AG04449 (cell line): ENCODE measurements around the gene AGAP1.

Experiments
- CTCF ChIA-PET: fragments of 350-600 bp; formaldehyde crosslinking; extraction: SDS; loops from one replicate; lab custom pipeline; 2021; ENCODE audit warnings: antibody characterized with exemption; lab: Yijun Ruan, JAX
- POLR2A ChIA-PET: fragments of 400-600, 350-600 bp; formaldehyde crosslinking; extraction: SDS; loops from one replicate; lab custom pipeline; 2020; ENCODE audit warnings: antibody characterized with exemption, inconsistent platforms; lab: Yijun Ruan, JAX
- DNase-seq: peaks from one replicate; pipeline ENCODE4 v3.0.0-alpha.2; 2010; ENCODE audit warnings: low read depth, low spot score
- H3K4me3 ChIP-seq: 2 replicates; pipeline ENCODE4 v1.5.1; 2011; ENCODE audit warnings: low read depth, mild to moderate bottlenecking, control low read depth, low read length
- CTCF ChIP-seq: IDR thresholded peaks from one replicate; pipeline ENCODE4 v1.5.1; 2011; ENCODE audit warnings: mild to moderate bottlenecking, moderate library complexity, low read length, control low read depth, inconsistent platforms; ENCODE audit not compliant: insufficient read depth; ENCODE audit errors: missing control alignments

Gene AGAP1

DNA sequence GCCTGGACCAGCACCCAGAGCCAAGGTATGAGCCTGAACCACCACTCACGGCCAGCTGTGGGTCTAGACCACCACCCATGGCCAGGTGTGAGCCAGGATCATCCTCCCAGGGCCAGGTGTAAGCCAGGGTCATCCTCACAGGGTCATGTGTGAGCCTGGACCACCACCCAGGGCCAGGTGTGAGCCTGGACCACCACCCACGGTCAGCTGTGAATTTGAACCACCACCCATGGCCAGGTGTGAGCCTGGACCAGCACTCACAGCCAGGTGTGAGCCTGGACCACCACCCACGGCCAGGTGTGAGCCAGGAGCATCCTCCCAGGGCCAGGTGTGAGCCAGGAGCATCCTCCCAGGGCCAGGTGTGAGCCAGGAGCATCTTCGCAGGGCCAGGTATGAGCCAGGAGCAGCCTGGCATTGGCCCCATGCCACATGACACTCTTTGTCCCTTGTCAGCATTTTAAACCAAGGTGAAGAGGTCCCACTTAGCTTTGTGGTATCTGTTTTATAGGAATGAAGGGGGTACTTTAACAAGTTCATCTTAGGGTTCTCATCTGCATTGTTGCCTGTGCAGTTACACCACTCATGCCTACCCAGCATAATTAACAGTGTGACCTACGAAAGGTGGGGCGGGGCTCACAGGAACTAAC is 71.2 kb downstream of the AGAP1 start:
- ChIA-PET POLR2A (no interaction called here), CTCF (interaction anchor here (0.6 to 3.8 kb wide), 4 partner anchors 9 to 425 kb away, joined by 3 to 12 read pairs (median 4); no protein-coding TSS in a partner anchor)
- TF ChIP-seq CTCF: no peak
- H3K4me3 ChIP-seq: no peak overlapping the region
- DNase-seq: no peak

DNA sequence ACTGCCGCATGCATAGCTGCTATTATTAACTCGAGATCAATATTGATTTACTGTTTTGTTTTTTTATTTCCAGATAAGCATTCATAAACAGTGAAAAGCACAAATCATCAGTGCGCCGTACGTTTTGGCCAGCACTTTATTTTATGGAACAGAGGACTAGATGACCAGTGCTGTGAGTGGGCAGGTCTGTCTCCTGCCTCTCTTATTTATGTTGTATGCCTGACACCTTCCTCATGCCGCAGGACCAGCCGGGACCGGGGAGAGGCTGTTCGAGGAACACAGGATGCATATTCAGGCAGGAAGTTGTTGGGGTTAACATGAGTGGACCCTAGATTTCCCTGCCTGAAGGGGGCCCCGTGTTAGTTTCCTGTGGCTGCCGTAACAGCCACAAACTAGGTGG is 72.6 kb downstream of the AGAP1 start:
- CTCF ChIA-PET: interaction anchor here (3.8 kb wide), 1 partner anchor 28 kb away, joined by 12 read pairs; no protein-coding TSS in a partner anchor
- no peak for TF ChIP-seq CTCF
- POLR2A ChIA-PET: no interaction called here
- no peak for DNase-seq
- H3K4me3 ChIP-seq: no peak overlapping the region

DNA sequence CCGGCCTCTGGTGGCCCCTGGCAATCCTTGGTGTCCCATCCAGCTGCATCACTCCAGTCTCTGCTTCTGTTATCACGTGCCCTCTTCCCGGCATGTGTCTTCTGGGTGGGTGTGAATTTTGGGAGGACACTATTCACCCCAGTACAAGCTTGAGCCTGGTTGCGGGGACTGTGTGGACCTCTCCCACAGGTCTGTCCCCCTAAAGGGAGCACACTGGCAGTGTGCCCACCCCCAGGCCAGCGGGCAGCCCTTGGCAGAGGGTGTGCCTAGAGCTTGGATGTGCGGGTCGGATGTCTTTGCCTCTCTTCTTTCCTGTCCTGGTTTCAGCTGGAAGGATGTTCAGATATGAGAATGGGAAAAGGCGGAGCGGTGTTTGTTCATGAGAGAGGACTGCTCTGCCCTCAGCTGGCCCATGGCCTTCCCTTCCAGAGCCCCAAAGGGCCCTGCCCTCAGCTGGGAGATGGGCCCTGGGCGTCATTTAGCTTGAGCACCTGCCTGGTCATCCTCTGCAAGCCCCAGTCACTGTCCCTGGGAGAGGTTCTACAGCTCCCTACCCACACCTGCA is 73.2 kb downstream of the AGAP1 start:
- no peak for TF ChIP-seq CTCF
- no peak overlapping the region for H3K4me3 ChIP-seq
- ChIA-PET CTCF (interaction anchor here (3.8 kb wide), 1 partner anchor 27 kb away, joined by 12 read pairs; no protein-coding TSS in a partner anchor), POLR2A (no interaction called here)
- DNase-seq: no peak

DNA sequence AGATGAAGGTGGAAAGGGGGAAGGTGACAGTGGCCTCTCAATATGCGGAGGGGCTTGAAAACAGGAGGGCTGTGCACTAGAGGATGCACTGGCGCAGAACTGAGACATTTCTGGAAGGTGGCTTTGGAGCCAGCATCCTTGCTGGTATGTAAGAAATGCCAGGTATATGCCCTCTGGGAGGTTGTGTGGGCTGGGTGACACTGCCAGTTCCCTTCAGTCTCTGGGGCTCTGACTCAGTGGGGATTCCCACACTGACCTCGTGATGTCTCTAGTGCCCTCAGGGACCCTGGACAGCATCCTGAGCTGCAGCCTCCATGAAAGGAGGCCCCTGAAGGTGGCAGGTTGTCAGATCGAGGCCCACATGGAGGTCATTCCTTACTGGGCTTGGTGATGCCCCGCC is 74.0 kb downstream of the AGAP1 start:
- no peak for DNase-seq
- H3K4me3 ChIP-seq: no peak overlapping the region
- TF ChIP-seq CTCF: no peak
- POLR2A ChIA-PET: no interaction called here
- CTCF ChIA-PET: no interaction called here

DNA sequence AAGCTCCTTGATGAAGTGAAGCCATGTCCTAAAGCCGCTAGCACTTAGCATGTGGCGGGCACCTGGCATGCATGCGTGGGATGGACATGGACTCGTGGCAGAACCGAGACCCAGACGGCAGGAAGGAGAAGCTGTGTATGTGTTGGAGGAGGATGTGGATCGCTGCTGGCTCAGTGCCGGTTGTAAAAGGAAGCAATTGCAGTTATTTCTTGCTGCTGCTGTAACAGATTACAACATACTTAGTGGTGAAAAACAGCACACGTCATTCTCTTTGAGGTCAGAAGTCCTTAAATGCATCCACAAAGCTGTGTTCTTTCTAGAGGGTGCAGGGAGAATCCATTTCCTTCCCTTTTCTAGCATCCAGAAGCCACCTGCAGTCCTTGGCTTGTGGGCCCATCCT is 74.6 kb downstream of the AGAP1 start:
- no peak for DNase-seq
- no peak for TF ChIP-seq CTCF
- no peak overlapping the region for H3K4me3 ChIP-seq
- ChIA-PET CTCF (no interaction called here), POLR2A (no interaction called here)

- no peak for DNase-seq
- CTCF ChIA-PET: interaction anchor here (1.0 to 15.9 kb wide), 2 partner anchors 25 to 178 kb away, joined by 3 to 137 read pairs; no protein-coding TSS in a partner anchor
- no peak for TF ChIP-seq CTCF
- POLR2A ChIA-PET: no interaction called here
- H3K4me3 ChIP-seq: no peak overlapping the region
Observed at GRCh38 chr2:235569837-235570236, 76.0 kb downstream of the AGAP1 start.
